ENCODE results near the gene MC2R. TPM values are rescaled to one million over a fixed set of nuclear protein-coding genes. Genes with fewer than 3 reads are reported as not detected.

Gene MC2R
- total and polyA plus RNA-seq, 9 donors = 0.05 TPM; not detected in 7

- H3K9me3 ChIP-seq = no peaks in the 10 kb centered on the region
- H3K27me3 ChIP-seq = no peaks in the 10 kb centered on the region
- no peak for DNase-seq
- no peaks in the 10 kb centered on the region for H3K36me3 ChIP-seq
- TF ChIP-seq POLR2A (IDR thresholded peaks at IDR 0.05) (no peak), EP300 (IDR thresholded peaks at IDR 0.05) (no peak), CTCF (IDR thresholded peaks at IDR 0.05) (no peak)
- no peak overlapping the region for H3K4me3 ChIP-seq
- no peak overlapping the region for H3K27ac ChIP-seq
- no peaks in the 10 kb centered on the region for H3K4me1 ChIP-seq (ENCODE audit: insufficient read depth)
- WGBS, 3 donors = 87 to 90% (median 87%) methylated on average over 4 of the region's 4 CpGs
- intact Hi-C loops (cut with DNase I) = no loop called here
Measured at GRCh38 chr18:13849791-13850190, 65.5 kb downstream of the MC2R start.

- Histone ChIP-seq H3K36me3 (no peaks in the 10 kb centered on the region), H3K4me1 (ENCODE audit: insufficient read depth) (no peaks in the 10 kb centered on the region), H3K27me3 (no peaks in the 10 kb centered on the region), H3K4me3 (no peak overlapping the region), H3K27ac (no peak overlapping the region), H3K9me3 (no peaks in the 10 kb centered on the region)
- intact Hi-C loops (cut with DNase I) = no loop called here
- WGBS, 3 donors = 94% methylated on average over 22 of the region's 22 CpGs
- no peak for TF ChIP-seq CTCF (IDR thresholded peaks at IDR 0.05)
- TF ChIP-seq EP300 (IDR thresholded peaks at IDR 0.05) = no peak
- TF ChIP-seq POLR2A (IDR thresholded peaks at IDR 0.05) = no peak
- DNase-seq = no peak
Measured at GRCh38 chr18:13836559-13836958, 78.8 kb downstream of the MC2R start.

- DNase-seq = no peak
- no peak overlapping the region for H3K27ac ChIP-seq
- WGBS, 3 donors = 53 to 72% (median 61%) methylated on average over 6 of the region's 6 CpGs
- no peaks in the 10 kb centered on the region for H3K9me3 ChIP-seq
- intact Hi-C loops (cut with DNase I) = no loop called here
- H3K36me3 ChIP-seq = no peaks in the 10 kb centered on the region
- H3K4me3 ChIP-seq = no peak overlapping the region
- H3K4me1 ChIP-seq (ENCODE audit: insufficient read depth) = no peaks in the 10 kb centered on the region
- no peak for TF ChIP-seq EP300 (IDR thresholded peaks at IDR 0.05)
- no peak for TF ChIP-seq POLR2A (IDR thresholded peaks at IDR 0.05)
- TF ChIP-seq CTCF (IDR thresholded peaks at IDR 0.05) = no peak
- H3K27me3 ChIP-seq = no peaks in the 10 kb centered on the region
Measured at GRCh38 chr18:13835202-13835601, 80.1 kb downstream of the MC2R start.

GRCh38 chr18:13834496-13835015 lies 80.8 kb downstream of the MC2R start:
- WGBS, 3 donors = 19 to 36% (median 34%) methylated on average over 8 of the region's 8 CpGs
- TF ChIP-seq POLR2A (IDR thresholded peaks at IDR 0.05) (no peak), EP300 (IDR thresholded peaks at IDR 0.05) (no peak), CTCF (IDR thresholded peaks at IDR 0.05) (no peak)
- Histone ChIP-seq H3K4me1 (ENCODE audit: insufficient read depth) (no peaks in the 10 kb centered on the region), H3K36me3 (no peaks in the 10 kb centered on the region), H3K9me3 (no peaks in the 10 kb centered on the region), H3K27me3 (no peaks in the 10 kb centered on the region), H3K4me3 (no peak overlapping the region), H3K27ac (no peak overlapping the region)
- intact Hi-C loops (cut with DNase I) = no loop called here
- no peak for DNase-seq

Other genes with a start within 250 kb of the MC2R start
- 10 to 100 TPM in 6 of 7 donors, 1 to 10 TPM in 1; 8.4 to 15.2 (median 12.6) TPM for gene FAM210A, start 189.0 kb downstream of the MC2R start, total RNA-seq
- gene FAM210A, start 189.0 kb downstream of the MC2R start, polyA plus RNA-seq = 10 to 100 TPM in 1 of 2 donors, 1 to 10 TPM in 1; 4.7 to 11.1 TPM
- gene RNMT, start 188.9 kb downstream of the MC2R start, total RNA-seq = 10 to 100 TPM; 16.7 to 38.3 (median 29.5) TPM
- 10 to 100 TPM; 11.1 to 22.9 TPM for gene RNMT, start 188.9 kb downstream of the MC2R start, polyA plus RNA-seq
- not detected for gene MC5R, start 91.4 kb downstream of the MC2R start, total RNA-seq
- gene MC5R, start 91.4 kb downstream of the MC2R start, polyA plus RNA-seq = not detected
- gene ZNF519, start 216.9 kb upstream of the MC2R start, total RNA-seq = 10 to 100 TPM in 2 of 7 donors, 1 to 10 TPM in 5; 6.8 to 13.1 (median 9.2) TPM
- 1 to 10 TPM; 5.1 to 8.9 TPM for gene ZNF519, start 216.9 kb upstream of the MC2R start, polyA plus RNA-seq

Data from ovary (tissue), 9 donors.